B cell (primary cell): Measurements from ENCODE around the gene USF1. TPM values are rescaled to one million over a fixed set of nuclear protein-coding genes. Genes with fewer than 3 reads are reported as not detected.

Experiments
- polyA plus RNA-seq: library from polyadenylated mRNA; depleted of rRNA; stranded (reverse); fragments of >200 nt; gene quantifications from 2 replicates; pipeline ENCODE4 v1.2.3, GENCODE V29; 2012
- small RNA-seq: library from RNA; depleted of rRNA; stranded (forward); fragments of <200 nt; gene quantifications from one replicate; pipeline ENCODE3, GENCODE V24; 2012; ENCODE audit warnings: low replicate concordance, low read depth; ENCODE audit not compliant: insufficient read length
- total RNA-seq, 2 donors: library from RNA; stranded (reverse); fragments of 120-200 nt in 1 of 2; gene quantifications; 1 replicate in 1 of 2; 2 replicates in 1 of 2; pipeline versions ENCODE4 v1.2.3 to v1.2.4, GENCODE V29; 2013 to 2022

USF1 gene
- total and polyA plus RNA-seq, 2 donors (not counting 1 experiment from before 2014, with no cell fraction given): 192 to 249 TPM

Small RNA genes within 50 kb of the gene (small RNA-seq; reads per million reads assigned to genes)
- not detected for gene AL591806.2

Other genes with a start within 250 kb of the USF1 start
- gene LY9, start 249.8 kb downstream of the USF1 start, total RNA-seq: 365 and 367 TPM in 2 replicates
- 252 and 301 TPM in 2 replicates for gene LY9, start 249.8 kb downstream of the USF1 start, polyA plus RNA-seq
- gene CD244, start 183.1 kb downstream of the USF1 start, total RNA-seq: 0.15 TPM in 1 of 2 replicates, not detected in the other
- gene CD244, start 183.1 kb downstream of the USF1 start, polyA plus RNA-seq: 0.31 and 0.69 TPM in 2 replicates
- not detected in 2 replicates for gene ITLN1, start 160.8 kb downstream of the USF1 start, total RNA-seq
- not detected in 2 replicates for gene ITLN1, start 160.8 kb downstream of the USF1 start, polyA plus RNA-seq
- gene ITLN2, start 91.2 kb downstream of the USF1 start, total RNA-seq: not detected in 2 replicates
- gene ITLN2, start 91.2 kb downstream of the USF1 start, polyA plus RNA-seq: not detected in 2 replicates
- gene F11R, start 24.8 kb downstream of the USF1 start, total RNA-seq: 12.8 and 16.4 TPM in 2 replicates
- 17.3 and 52.4 TPM in 2 replicates for gene F11R, start 24.8 kb downstream of the USF1 start, polyA plus RNA-seq
- 85.6 and 94.4 TPM in 2 replicates for gene TSTD1, start 7.0 kb downstream of the USF1 start, total RNA-seq
- gene TSTD1, start 7.0 kb downstream of the USF1 start, polyA plus RNA-seq: 242 and 295 TPM in 2 replicates
- gene ARHGAP30, start 23.9 kb upstream of the USF1 start, total RNA-seq: 146 and 162 TPM in 2 replicates
- gene ARHGAP30, start 23.9 kb upstream of the USF1 start, polyA plus RNA-seq: 95.9 and 122 TPM in 2 replicates
- gene NECTIN4, start 43.6 kb upstream of the USF1 start, total RNA-seq: not detected in 2 replicates
- not detected in 2 replicates for gene NECTIN4, start 43.6 kb upstream of the USF1 start, polyA plus RNA-seq
- 1.6 and 4.2 TPM in 2 replicates for gene KLHDC9, start 52.4 kb upstream of the USF1 start, total RNA-seq
- 2.7 and 3.5 TPM in 2 replicates for gene KLHDC9, start 52.4 kb upstream of the USF1 start, polyA plus RNA-seq
- 29.9 and 32.3 TPM in 2 replicates for gene PFDN2, start 72.1 kb upstream of the USF1 start, total RNA-seq
- 43.2 and 120 TPM in 2 replicates for gene PFDN2, start 72.1 kb upstream of the USF1 start, polyA plus RNA-seq
- 53.5 and 56.1 TPM in 2 replicates for gene NIT1, start 72.1 kb upstream of the USF1 start, total RNA-seq
- gene NIT1, start 72.1 kb upstream of the USF1 start, polyA plus RNA-seq: 45.3 and 61.0 TPM in 2 replicates
- 40.8 and 46.0 TPM in 2 replicates for gene DEDD, start 86.7 kb upstream of the USF1 start, total RNA-seq
- 35.9 and 38.8 TPM in 2 replicates for gene DEDD, start 86.7 kb upstream of the USF1 start, polyA plus RNA-seq
- gene UFC1, start 108.0 kb upstream of the USF1 start, total RNA-seq: 78.1 and 91.0 TPM in 2 replicates
- gene UFC1, start 108.0 kb upstream of the USF1 start, polyA plus RNA-seq: 128 and 129 TPM in 2 replicates
- gene USP21, start 113.5 kb upstream of the USF1 start, total RNA-seq: 50.2 and 53.3 TPM in 2 replicates
- gene USP21, start 113.5 kb upstream of the USF1 start, polyA plus RNA-seq: 75.8 and 81.6 TPM in 2 replicates
- 61.7 and 65.6 TPM in 2 replicates for gene PPOX, start 120.4 kb upstream of the USF1 start, total RNA-seq
- gene PPOX, start 120.4 kb upstream of the USF1 start, polyA plus RNA-seq: 73.2 and 82.3 TPM in 2 replicates
- 37.6 and 42.9 TPM in 2 replicates for gene B4GALT3, start 131.5 kb upstream of the USF1 start, total RNA-seq
- gene B4GALT3, start 131.5 kb upstream of the USF1 start, polyA plus RNA-seq: 58.9 and 59.6 TPM in 2 replicates
- 0.05 TPM in 1 of 2 replicates, not detected in the other for gene ADAMTS4, start 153.1 kb upstream of the USF1 start, total RNA-seq
- gene ADAMTS4, start 153.1 kb upstream of the USF1 start, polyA plus RNA-seq: 0.06 and 0.10 TPM in 2 replicates
- gene NDUFS2, start 156.4 kb upstream of the USF1 start, total RNA-seq: 80.2 and 82.3 TPM in 2 replicates
- gene NDUFS2, start 156.4 kb upstream of the USF1 start, polyA plus RNA-seq: 53.9 and 68.7 TPM in 2 replicates
- gene FCER1G, start 169.3 kb upstream of the USF1 start, total RNA-seq: 0.76 and 1.7 TPM in 2 replicates
- 10.8 and 13.6 TPM in 2 replicates for gene FCER1G, start 169.3 kb upstream of the USF1 start, polyA plus RNA-seq
- gene APOA2, start 177.7 kb upstream of the USF1 start, total RNA-seq: not detected in 2 replicates
- gene APOA2, start 177.7 kb upstream of the USF1 start, polyA plus RNA-seq: not detected in 2 replicates
- gene TOMM40L, start 180.1 kb upstream of the USF1 start, total RNA-seq: 9.2 and 9.4 TPM in 2 replicates
- gene TOMM40L, start 180.1 kb upstream of the USF1 start, polyA plus RNA-seq: 6.5 and 8.0 TPM in 2 replicates
- not detected in 2 replicates for gene NR1I3, start 192.2 kb upstream of the USF1 start, total RNA-seq
- gene NR1I3, start 192.2 kb upstream of the USF1 start, polyA plus RNA-seq: not detected in 2 replicates
- gene PCP4L1, start 212.8 kb upstream of the USF1 start, total RNA-seq: 0.22 TPM in 1 of 2 replicates, not detected in the other
- not detected in 2 replicates for gene PCP4L1, start 212.8 kb upstream of the USF1 start, polyA plus RNA-seq